GM21390 (cell line): ENCODE results near the gene ECI1.

Experiments
- ATAC-seq: cut with Tn5 transposase; IDR thresholded peaks from one replicate; pipeline ENCODE4 v1.9.1; 2021; ENCODE audit not compliant: unreplicated experiment

Gene ECI1, protein sequence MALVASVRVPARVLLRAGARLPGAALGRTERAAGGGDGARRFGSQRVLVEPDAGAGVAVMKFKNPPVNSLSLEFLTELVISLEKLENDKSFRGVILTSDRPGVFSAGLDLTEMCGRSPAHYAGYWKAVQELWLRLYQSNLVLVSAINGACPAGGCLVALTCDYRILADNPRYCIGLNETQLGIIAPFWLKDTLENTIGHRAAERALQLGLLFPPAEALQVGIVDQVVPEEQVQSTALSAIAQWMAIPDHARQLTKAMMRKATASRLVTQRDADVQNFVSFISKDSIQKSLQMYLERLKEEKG

DNA sequence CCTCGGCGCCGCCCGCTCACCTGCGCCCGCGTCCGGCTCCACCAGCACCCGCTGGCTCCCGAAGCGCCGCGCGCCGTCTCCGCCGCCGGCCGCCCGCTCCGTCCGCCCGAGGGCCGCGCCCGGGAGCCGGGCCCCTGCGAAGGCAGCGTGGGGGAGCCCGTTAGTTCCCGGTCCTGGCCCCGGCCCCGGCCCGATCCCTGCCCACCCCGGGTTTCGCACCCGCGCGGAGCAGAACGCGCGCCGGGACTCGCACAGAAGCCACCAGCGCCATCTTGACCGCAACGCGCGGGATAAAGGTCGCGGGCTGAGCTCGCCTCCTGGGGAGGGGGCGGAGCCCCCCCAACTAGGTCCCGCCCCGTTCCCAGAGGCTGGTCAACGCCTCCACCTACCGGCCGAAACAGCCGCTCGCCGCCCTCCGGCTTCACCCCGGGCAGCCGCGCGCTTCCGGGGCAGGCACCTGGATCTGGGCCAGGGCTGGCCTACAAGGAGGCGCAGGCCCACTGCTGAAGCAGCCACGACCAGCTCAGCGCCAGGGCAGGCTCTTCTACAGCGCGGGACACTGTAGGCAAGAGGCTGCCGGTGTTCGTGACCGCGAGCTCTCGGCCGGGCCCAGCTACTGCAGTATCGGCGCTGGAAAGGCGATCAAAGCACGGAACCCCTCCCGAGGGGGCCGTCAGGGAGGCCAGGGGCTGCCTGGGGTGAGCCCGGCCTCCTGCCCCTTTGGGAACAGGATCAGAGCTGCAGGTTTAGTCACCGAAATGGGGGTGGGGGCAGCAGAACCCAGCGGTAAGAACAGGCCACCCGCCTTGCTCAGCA, at the start of gene ECI1:
Gene ECI1 (minus strand): TSS at position 292 of the 816 bp plus-strand sequence. CDS start 21 bp downstream, at position 271.
- peak; percentile 84 for ATAC-seq

DNA sequence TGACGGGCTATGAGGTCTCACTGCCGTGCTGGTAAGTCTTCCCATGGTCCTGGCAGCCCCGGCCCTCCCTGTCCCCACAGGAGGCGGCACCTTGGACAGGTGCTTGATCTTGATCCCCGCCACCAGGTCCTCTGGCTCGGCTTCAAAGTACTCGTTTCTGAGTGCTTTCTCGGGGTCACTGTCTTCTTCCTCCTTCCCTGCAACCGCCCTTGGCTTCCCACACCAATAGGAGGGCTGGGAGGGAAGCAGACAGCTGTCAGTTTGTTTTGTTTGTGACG, 48.5 kb upstream of the ECI1 start:
- ATAC-seq, result no peak

DNA sequence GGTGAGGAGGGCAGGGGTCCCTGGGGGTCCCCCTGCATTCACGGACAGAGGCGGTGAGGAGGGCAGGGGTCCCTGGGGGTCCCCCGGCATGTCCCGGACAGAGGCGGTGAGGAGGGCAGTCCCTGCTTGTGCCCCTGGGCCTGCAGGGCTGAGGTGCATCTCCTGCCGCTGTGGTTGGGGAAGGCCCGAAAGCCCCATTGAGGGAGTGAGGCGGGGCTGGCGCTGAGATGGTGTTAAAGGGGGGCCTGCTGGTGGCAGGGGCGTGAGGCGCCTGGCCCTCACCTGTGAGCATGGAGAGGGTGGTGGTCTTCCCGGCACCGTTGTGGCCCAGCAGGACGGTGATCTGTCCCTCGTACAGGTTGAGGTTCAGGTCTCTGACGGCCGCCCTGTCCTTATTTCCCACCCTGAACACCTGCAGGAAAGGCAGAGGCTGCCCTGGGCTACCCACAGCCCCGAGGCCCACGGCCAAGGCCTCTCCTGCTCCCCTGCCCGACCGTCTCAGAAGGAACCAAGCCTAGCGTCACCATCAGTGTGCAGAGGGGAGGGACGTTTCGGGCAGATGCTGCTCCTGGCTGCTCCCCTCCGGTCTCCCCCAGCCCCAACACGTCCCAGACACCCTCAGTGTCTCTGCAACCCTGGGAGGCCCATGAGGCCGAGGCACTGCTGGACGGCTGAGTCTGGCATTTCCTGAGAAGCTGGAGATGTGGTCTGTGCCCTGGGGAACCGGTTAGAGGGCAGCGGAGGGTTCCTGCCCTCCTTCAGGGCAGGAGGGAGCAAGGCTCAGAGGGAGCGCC, 47.9 kb upstream of the ECI1 start:
- ATAC-seq, result no peak

DNA sequence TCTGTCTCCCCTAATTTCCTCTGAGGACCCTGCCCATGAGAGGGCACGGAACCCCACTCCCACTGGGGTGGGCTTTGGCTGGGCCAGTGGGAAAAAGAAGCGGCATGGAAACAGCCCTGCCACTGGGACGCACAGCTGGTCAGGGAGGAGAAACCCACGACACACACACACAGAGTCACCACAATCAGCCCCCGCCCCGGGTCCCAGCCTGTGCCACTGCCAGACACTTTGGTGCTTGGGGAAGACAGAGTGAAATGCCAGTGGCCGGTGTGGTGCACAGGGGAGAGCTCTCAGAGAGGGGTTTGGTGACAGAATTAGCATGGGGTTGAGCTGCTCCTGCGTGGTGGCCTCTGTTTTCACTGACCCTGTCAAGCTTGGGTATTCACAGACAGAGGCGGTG, 47.2 kb upstream of the ECI1 start:
- ATAC-seq, result no peak

DNA sequence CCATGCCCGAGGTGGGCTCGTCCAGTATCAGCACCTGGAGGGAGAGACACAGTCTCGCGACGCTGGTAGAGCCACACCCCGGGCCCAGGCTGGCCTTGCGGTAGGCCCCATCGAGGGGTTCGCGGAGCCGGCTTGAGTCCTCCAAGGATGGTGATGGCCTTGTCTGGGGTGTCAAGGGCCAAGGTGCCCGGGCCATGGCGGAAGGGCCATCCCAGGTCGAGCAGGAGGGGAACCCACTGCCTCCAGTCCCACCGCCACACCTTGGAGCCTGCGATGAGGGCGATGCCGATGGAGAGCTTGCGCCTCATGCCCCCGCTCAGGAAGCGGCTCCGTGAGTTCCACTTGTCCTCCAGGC, 46.1 kb upstream of the ECI1 start:
- ATAC-seq, result no peak

DNA sequence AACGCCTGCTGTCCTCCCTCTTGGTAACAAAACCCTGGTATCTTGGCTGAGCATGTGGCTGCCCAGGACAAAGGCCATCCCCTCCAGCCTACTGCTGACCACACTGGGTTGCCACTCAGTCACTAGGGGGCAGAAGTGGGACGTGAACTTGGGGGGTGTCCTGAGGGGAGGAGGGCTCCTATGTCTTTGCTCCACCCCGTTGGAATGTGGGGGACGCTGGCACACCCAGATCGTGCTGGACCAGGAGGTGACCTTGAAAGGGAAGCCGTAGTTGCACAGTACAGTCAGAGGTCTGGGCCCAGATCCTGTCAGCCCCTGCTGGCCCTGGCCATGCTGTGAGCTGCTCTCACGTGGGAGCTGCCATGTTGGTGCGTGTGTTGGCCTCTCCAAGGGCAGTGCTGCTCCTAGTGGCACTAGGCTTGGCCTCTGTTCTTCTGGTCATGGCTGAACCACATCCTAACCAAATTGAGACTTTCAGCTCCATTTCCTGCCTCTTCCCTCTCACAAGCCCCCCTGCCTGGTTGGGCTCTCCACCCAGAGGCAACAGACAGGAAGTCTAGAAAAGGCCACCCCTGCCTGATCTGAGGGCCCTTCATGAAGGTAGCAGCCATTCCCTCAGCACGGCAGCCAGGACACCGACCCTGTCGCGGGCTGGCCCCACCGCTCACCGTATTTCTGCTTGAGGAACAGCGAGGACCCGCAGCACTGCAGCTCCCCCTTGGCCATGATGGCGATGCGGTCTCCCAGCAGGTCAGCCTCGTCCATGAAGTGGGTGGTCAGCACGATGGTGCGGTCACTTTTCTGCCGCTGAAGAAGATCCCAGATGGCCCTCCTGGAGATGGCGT, 45.5 kb upstream of the ECI1 start:
- no peak for ATAC-seq

DNA sequence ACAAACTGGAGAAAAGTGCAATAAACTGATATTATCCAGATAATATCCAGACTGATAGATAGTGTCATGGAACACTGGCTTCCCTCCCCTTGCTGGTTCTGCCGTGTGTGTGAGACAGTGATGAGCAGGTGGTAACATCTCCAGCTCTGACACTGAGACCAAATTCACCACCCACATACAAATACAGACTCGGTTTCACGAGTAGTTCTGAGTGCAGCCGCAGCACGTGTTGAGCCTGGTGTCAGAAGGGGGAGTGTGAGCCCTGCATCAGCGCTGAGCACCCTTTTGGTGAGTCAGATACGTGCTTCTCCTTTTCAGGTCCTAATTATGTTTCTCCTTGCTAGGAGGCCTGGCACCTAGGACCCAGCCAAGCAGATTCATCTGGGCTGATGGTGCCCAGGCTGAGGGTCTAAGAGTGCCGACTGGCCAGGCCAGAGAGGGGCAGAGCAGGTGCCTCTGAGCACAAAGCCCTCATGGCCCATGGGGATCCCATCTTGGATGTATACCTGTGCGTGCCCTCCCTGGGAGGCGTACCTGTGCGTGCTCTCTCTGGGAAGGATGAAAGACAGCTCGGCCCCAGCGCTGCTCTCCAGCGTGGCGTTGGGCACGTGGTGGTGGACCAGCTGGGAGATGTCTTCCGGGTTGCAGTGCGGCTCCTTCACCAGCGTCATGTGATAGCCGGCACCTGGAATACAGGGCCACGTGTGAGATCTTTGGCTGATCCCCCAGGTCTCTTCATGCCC, 43.8 kb upstream of the ECI1 start:
- peak; percentile 55 for ATAC-seq

DNA sequence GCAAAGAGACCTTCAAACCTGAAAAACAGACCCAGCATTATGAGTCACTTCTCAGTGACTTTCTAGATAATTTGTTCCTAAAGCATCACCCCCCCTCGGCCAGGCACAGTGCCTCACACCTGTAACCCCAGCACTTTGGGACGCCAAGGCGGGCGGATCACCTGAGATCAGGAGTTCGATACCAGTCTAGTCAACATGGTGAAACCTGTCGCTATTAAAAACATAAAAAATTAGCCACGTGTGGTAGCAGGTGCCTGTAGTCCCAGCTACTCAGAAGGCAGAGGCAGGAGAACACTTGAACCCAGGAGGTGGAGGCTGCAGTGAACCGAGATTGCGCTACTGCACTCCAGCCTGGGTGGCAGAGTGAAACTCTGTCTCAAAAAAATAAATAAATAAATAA, 40.8 kb upstream of the ECI1 start:
- no peak for ATAC-seq

DNA sequence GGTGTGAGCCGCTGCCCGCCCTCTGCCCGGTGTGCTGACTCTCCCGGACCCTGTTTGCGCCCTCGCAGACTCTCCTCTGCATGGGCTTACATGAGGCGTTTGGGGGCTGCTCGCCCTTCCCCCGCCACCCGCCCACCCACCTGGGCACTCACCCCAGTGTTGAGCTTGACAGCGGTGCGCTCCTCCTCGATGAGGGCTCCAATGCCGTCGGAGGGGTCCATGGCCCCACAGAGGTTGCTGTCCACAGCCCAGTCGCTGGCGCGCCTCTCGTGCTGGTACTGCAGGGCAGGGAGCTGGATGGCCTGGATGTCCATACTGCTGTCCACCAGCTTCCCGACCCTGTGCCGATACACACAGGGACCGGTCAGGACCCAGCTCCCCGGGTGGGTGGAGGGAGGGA, 37.9 kb upstream of the ECI1 start:
- ATAC-seq, result no peak

DNA sequence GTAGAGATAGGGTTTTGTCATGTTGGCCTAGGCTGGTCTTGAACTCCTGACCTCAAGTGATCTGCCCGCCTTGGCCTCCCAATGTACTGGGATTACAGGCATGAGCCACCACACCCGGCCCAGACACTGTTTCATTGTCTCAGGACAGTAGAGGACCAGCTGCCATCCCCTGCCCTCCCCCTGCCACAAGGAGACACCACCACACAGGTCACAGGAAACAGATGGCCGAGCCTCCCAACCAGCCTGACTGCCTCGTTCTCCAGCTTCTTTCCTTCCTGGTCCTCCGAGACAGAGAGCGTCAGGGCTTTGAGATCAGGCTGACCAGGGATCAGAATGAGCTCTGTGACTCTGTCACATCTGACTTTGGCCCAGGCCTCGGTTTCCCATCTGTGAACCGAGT, 37.3 kb upstream of the ECI1 start:
- ATAC-seq, result no peak

DNA sequence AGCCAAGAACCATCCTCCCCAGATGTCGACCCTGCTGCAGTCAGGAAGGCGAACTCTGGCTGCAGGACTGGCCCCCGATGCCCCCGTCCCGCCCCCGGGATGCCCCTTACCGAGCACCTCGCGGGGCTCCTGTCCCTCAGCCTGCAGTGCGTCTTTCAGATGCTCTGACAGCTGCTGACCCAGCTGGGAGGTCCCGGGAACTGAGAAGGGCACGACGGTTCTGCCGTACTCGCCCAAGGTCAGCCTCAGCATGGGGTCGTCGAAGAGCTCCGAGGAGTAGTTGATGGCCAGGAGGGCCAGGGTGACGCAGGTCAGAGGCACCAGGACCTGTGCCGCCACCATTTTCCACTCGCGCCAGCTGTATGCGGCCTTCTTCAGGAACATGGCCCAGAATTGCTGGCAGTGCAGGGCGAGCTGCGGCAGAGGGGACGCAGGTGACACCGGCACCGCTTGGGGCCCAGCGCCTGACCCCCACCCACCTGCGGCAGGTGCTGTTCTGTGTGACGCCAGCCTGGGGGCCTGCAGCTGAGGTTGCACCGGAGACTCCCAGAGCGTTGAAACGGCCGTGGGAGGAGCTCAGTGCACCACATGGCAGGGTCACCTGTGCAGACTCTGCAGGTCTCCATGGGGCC, 36.6 kb upstream of the ECI1 start:
- ATAC-seq, result no peak

DNA sequence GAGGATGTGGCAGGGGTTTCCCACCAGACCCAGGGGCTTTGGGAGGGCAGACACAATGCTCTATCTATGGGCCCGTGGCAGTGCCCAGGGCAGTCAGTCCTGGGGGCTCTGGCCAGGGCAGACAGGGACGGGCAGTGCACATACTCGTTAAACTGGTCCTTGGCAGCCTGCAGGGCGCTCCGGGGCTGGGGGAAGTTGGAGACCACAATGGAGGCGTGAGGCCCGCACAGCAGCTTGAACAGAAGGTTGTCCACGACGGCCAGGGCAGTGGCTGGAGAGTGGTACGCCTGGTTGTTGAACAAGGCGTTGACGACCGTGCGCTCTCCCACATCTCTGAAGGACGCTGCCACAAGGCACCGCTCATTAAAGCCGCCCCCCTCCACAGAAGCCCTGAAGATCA, 35.2 kb upstream of the ECI1 start:
- ATAC-seq, result no peak

DNA sequence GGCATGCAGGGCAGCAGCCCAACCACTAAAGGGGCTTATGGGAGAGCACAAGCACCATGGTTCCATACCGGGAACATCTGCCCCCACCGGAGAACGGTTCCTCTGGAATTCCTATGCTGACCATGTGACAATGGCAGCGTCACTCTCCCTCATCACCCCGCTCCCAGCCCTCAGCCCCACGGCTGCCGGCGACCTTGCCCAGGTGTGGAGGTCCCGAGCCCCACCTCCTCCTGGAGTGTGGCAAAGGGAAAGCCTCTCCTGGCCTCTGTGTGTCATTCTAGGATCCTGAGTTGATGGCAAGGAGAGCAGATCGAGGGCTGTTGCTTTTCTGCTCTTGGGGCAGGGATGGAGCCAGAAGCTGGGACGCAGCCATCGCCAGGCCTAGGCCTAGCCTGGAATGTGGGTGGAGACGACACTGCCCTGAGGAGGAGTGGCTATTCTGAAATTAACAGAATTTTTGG, 34.4 kb upstream of the ECI1 start:
- ATAC-seq, result no peak

DNA sequence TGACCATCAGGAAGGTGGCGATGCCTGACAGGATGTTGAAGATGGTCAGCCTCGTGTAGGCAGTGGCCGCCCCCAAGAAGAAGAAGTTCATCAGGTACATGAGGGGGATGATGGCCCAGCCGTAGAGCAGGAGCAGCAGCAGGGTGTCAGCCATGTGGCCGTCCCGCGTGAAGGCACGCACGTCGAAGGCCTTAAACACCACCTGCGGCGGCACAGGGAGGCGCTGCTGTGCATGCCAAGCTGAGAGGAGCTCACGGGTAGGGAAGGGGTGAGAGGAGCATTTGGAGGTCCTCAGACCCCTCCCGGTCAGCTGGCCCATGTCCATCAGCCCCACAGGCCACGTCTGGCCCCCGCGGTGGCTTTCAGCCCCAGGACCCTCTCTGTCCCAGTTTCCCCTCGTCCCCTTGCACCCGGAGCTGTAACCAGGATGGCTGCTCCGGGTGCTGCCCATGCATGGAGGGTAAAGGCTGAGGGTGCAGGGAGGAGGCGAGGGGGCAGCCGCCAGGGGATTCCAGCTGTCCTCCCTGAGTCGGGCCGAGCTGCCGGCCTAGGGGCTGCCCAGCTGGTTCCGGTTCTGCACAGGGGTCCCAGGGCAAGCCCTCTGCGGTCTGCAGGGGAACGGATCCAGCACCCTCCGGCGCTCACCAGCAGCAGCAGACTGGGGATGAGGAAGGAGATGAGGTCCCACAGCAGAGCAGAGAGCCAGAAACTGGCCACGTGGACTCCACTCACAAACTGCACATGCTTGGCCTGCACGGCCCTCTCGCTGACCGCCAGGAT, 33.6 kb upstream of the ECI1 start:
- ATAC-seq, result no peak

DNA sequence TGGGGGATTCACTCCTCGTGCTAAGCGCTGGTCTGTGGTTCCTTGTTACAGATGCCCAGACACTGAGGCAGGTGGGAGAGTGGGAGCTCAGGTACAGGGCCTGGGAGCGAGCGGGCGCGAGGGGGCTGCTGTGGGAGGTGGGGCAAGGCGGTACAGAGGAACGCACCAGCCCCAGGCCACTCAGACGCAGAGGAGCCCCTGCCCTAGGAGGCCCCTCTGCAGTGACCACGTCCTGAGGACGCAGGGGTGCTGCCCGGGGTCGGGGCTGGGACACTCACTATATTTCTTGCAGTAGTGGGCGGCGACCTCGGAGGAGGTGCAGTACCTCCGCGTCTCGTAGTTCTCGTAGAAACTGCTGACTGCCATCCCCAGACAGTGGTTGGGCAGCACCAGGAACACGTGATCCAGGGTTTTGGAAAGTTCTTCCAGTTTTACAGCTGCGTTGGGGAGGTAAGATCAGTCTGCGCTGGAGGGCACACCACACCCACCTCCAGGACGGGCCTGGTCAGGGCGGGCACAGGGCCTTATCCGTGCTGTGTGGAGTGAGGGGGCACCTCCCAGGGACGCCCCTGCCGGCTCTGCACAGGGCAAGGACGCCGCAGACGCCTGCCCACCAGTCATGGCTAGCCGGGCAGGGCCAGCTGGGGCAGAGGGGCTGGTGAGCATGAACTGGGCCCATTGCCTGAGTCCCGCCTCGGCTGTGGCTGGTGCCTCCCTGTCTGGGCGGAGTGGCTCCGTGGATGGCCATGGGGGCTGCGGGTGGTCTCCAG, 32.8 kb upstream of the ECI1 start:
- no peak for ATAC-seq

DNA sequence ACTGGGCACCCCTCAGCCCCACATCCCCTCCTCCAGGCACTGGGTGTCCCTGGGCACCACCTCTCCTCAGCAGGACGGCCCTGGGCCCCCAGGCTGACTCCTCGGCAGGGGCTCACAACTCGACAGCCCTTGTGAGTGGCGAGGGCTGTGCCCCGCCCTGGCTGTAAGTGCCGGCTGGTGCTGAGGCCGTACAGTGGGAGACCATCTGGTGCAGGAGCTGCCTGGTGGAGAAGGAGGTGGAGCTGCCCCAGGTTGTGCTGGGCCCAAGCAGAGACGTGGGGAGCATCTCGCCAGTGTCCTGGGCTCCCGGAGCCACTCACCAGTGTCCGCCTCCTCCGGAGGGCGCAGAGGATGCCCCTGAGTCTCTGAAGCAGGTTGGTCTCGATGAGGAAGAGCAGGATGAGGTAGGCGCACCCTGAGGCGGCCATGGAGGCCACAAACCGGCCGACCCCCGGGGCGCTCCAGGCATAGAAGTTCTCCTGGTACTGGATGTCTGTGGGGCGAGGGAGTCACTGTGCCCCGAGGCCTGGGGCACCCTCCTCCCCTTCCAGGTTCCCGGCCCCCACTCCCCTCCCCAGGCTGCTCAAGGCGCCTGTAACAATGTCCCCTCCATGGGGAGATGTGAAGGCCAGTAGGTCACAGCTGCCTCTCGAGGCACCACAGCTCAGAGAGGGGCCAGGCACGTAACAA, 31.6 kb upstream of the ECI1 start:
- no peak for ATAC-seq

DNA sequence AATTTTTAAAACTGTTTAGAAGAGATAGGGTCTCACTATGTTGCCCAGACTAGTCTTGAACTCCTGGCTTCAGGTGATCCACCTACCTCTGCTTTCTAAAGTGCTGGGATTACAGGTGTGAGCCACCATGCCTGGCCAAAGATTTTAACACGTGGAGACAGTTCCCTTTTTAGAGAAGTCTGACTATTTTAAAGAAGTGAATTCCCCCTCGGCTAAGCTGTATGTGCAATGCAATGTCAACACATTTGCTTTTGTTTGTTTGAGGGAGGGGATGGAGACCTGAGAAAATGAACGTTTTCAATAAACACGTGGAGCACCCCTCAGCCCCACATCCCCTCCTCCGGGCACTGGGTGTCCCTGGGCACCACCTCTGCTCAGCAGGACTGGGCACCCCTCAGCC, 30.9 kb upstream of the ECI1 start:
- ATAC-seq, result no peak
